HEK293 (cell line): ENCODE results near the gene UBXN10.

Experiments
- CTCF ChIA-PET: fragments of 350-600 bp; formaldehyde crosslinking; extraction: SDS; loops from one replicate; lab custom pipeline; 2021; ENCODE audit warnings: antibody characterized with exemption; lab: Yijun Ruan, JAX
- POLR2A ChIA-PET: fragments of 300-600 bp; formaldehyde crosslinking; extraction: SDS; loops from one replicate; lab custom pipeline; 2020; ENCODE audit warnings: antibody characterized with exemption, inconsistent platforms; lab: Yijun Ruan, JAX
- H3K27ac ChIP-seq: fragments of 200-500 bp; sonication (Bioruptor generic); 2 replicates; pipeline ENCODE4 v1.5.1; 2014; ENCODE audit warnings: low read depth, low read length, control low read depth, inconsistent platforms; ENCODE audit errors: extremely low read depth
- H3K36me3 ChIP-seq, 2 experiments: fragments of 200-500 bp in 1 of 2; sonication (Bioruptor generic) in 1 of 2; 1 replicate in 1 of 2; 2 replicates in 1 of 2; pipeline ENCODE4 v1.5.1; 2014 to 2017; ENCODE audit warnings: inconsistent platforms in 2 of 2, low read length in 2 of 2; ENCODE audit not compliant: control insufficient read depth in 2 of 2, insufficient read depth in 1 of 2
- H3K4me1 ChIP-seq: fragments of 200-500 bp; sonication (Bioruptor generic); 2 replicates; pipeline ENCODE4 v1.5.1; 2014; ENCODE audit warnings: mild to moderate bottlenecking, low read length, inconsistent platforms; ENCODE audit not compliant: control insufficient read depth, insufficient read depth
- H3K4me3 ChIP-seq: 2 replicates; pipeline ENCODE4 v1.5.1; 2011; ENCODE audit warnings: low read depth, mild to moderate bottlenecking, control low read depth, low read length, moderate library complexity
- H3K9me3 ChIP-seq: fragments of 200-500 bp; sonication (Bioruptor generic); 2 replicates; pipeline ENCODE4 v1.5.1; 2014; ENCODE audit warnings: low read depth, low read length, inconsistent platforms; ENCODE audit not compliant: control insufficient read depth, insufficient read depth
- ATF2 ChIP-seq: fragments of 450-650 bp; formaldehyde crosslinking; IDR thresholded peaks from 2 replicates; pipeline ENCODE4 v1.5.1; 2016; ENCODE audit warnings: missing biosample characterization, missing genetic modification characterization, low read depth
- BCL11B ChIP-seq: fragments of 450-650 bp; formaldehyde crosslinking; IDR thresholded peaks from 2 replicates; pipeline ENCODE4 v1.5.1; 2016; ENCODE audit warnings: low read depth, missing biosample characterization, missing genetic modification characterization
- GLIS2 ChIP-seq: fragments of 450-650 bp; formaldehyde crosslinking; IDR thresholded peaks from 2 replicates; pipeline ENCODE4 v1.5.1; 2016; ENCODE audit warnings: missing biosample characterization, missing genetic modification characterization
- HOXC10 ChIP-seq: sonication (generic); formaldehyde crosslinking; IDR thresholded peaks from 2 replicates; pipeline ENCODE4 v1.8.1; 2023; ENCODE audit warnings: mild to moderate bottlenecking, missing genetic modification reagents
- REPIN1 ChIP-seq: fragments of 450-650 bp; formaldehyde crosslinking; IDR thresholded peaks from 2 replicates; pipeline ENCODE4 v1.5.1; 2017; ENCODE audit warnings: missing biosample characterization, missing genetic modification characterization, low read depth
- YY2 ChIP-seq: fragments of 450-650 bp; formaldehyde crosslinking; IDR thresholded peaks from 2 replicates; pipeline ENCODE4 v1.5.1; 2016; ENCODE audit warnings: missing biosample characterization, missing genetic modification characterization
- ZFHX2 ChIP-seq: fragments of 450-650 bp; formaldehyde crosslinking; conservative IDR thresholded peaks from 2 replicates; pipeline ENCODE4 v1.5.1; 2016; ENCODE audit warnings: missing biosample characterization, missing genetic modification characterization
- ZFP41 ChIP-seq: fragments of 450-650 bp; formaldehyde crosslinking; IDR thresholded peaks from 2 replicates; pipeline ENCODE4 v1.5.1; 2016; ENCODE audit warnings: missing biosample characterization, missing genetic modification characterization, borderline replicate concordance
- ZNF174 ChIP-seq: fragments of 450-650 bp; formaldehyde crosslinking; IDR thresholded peaks from 2 replicates; pipeline ENCODE4 v1.5.0; 2017; ENCODE audit warnings: missing biosample characterization, mild to moderate bottlenecking, missing genetic modification characterization
- ZNF221 ChIP-seq: fragments of 450-650 bp; formaldehyde crosslinking; IDR thresholded peaks from 2 replicates; pipeline ENCODE4 v1.5.1; 2017; ENCODE audit warnings: missing biosample characterization, missing genetic modification characterization, borderline replicate concordance
- ZNF311 ChIP-seq: fragments of 450-650 bp; formaldehyde crosslinking; IDR thresholded peaks from 2 replicates; pipeline ENCODE4 v1.5.1; 2017; ENCODE audit warnings: missing biosample characterization, missing genetic modification characterization, borderline replicate concordance
- ZNF341 ChIP-seq: fragments of 450-650 bp; formaldehyde crosslinking; IDR thresholded peaks from 2 replicates; pipeline ENCODE4; 2016; ENCODE audit warnings: low read depth, missing biosample characterization, missing genetic modification characterization
- ZNF391 ChIP-seq: fragments of 450-650 bp; formaldehyde crosslinking; IDR thresholded peaks from 2 replicates; pipeline ENCODE4 v1.5.1; 2016; ENCODE audit warnings: low read depth, missing biosample characterization, missing genetic modification characterization, borderline replicate concordance
- ZNF473 ChIP-seq: fragments of 450-650 bp; formaldehyde crosslinking; IDR thresholded peaks from 2 replicates; pipeline ENCODE4 v1.5.1; 2017; ENCODE audit warnings: missing biosample characterization, missing genetic modification characterization
- ZNF544 ChIP-seq: fragments of 450-650 bp; formaldehyde crosslinking; IDR thresholded peaks from 2 replicates; pipeline ENCODE4 v1.5.0; 2017; ENCODE audit warnings: missing biosample characterization, missing genetic modification characterization
- ZNF777 ChIP-seq: fragments of 450-650 bp; formaldehyde crosslinking; IDR thresholded peaks from 2 replicates; pipeline ENCODE4 v1.5.1; 2017; ENCODE audit warnings: missing biosample characterization, missing genetic modification characterization, borderline replicate concordance
- ZNF785 ChIP-seq: fragments of 450-650 bp; formaldehyde crosslinking; IDR thresholded peaks from 2 replicates; pipeline ENCODE4 v1.5.1; 2016; ENCODE audit warnings: missing biosample characterization, missing genetic modification characterization
- ZNF791 ChIP-seq: fragments of 450-650 bp; formaldehyde crosslinking; IDR thresholded peaks from 2 replicates; pipeline ENCODE4 v1.5.1; 2016; ENCODE audit warnings: missing biosample characterization, missing genetic modification characterization
- ZNF792 ChIP-seq: fragments of 450-650 bp; formaldehyde crosslinking; IDR thresholded peaks from 2 replicates; pipeline ENCODE4 v1.5.1; 2016; ENCODE audit warnings: missing biosample characterization, missing genetic modification characterization
- ZSCAN5A ChIP-seq: fragments of 450-650 bp; formaldehyde crosslinking; IDR thresholded peaks from 2 replicates; pipeline ENCODE4 v1.5.1; 2016; ENCODE audit warnings: missing biosample characterization, missing genetic modification characterization
- TF ChIP-seq, protein P1 (sequence below): fragments of 450-650 bp; formaldehyde crosslinking; IDR thresholded peaks from 2 replicates; pipeline ENCODE4 v1.5.1; 2016; ENCODE audit warnings: missing biosample characterization, missing genetic modification characterization
- TF ChIP-seq, protein P2 (sequence below): fragments of 450-650 bp; IDR thresholded peaks from 2 replicates; pipeline ENCODE4 v1.5.1; 2018; ENCODE audit warnings: missing biosample characterization, mild to moderate bottlenecking, missing genetic modification characterization

Gene UBXN10

GRCh38 chr1:20207546-20207945 lies 21.6 kb downstream of the UBXN10 start (continued):
- TF ChIP-seq ATF2 (tag by site-specific recombination) = no peak
- TF ChIP-seq GLIS2 (tag by site-specific recombination) = no peak

DNA sequence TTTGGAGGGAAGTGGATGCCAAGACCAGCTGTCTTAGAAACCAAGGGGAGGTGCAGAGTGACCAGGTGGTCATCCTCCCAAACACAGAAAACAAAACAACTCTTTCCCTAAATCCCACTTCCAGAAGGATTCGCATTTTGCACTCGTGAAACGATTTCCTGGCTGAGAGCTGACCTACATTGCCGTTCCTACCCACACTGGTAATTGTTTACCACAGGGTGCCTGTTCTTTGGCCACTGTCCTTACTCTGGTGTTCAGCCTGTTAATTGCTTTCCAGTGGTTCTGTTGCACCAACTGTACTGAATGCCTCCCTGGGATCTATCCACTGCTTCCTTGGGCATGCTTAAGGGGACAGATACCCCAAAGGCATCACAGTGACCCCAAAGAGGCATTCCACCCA lies 23.6 kb downstream of the UBXN10 start:
- ChIA-PET CTCF (interaction anchor here (0.7 to 3.1 kb wide), 4 partner anchors 14 to 285 kb away, joined by 3 to 13 read pairs (median 6); no protein-coding TSS in a partner anchor), POLR2A (no interaction called here)
- Histone ChIP-seq H3K27ac (no peak overlapping the region), H3K9me3 (no peaks in the 10 kb centered on the region), H3K4me1 (no peaks in the 10 kb centered on the region), H3K36me3 (no peaks in the 10 kb centered on the region)
- TF ChIP-seq REPIN1 (no peak), ZNF391 (tag by site-specific recombination) (no peak), ZNF311 (tag by site-specific recombination) (no peak), HOXC10 (CRISPR knock-in tag) (no peak), YY2 (tag by site-specific recombination) (no peak), ZNF221 (tag by site-specific recombination) (no peak), ZNF341 (tag by site-specific recombination) (no peak), ZFHX2 (no peak)
- TF ChIP-seq, protein P1, sequence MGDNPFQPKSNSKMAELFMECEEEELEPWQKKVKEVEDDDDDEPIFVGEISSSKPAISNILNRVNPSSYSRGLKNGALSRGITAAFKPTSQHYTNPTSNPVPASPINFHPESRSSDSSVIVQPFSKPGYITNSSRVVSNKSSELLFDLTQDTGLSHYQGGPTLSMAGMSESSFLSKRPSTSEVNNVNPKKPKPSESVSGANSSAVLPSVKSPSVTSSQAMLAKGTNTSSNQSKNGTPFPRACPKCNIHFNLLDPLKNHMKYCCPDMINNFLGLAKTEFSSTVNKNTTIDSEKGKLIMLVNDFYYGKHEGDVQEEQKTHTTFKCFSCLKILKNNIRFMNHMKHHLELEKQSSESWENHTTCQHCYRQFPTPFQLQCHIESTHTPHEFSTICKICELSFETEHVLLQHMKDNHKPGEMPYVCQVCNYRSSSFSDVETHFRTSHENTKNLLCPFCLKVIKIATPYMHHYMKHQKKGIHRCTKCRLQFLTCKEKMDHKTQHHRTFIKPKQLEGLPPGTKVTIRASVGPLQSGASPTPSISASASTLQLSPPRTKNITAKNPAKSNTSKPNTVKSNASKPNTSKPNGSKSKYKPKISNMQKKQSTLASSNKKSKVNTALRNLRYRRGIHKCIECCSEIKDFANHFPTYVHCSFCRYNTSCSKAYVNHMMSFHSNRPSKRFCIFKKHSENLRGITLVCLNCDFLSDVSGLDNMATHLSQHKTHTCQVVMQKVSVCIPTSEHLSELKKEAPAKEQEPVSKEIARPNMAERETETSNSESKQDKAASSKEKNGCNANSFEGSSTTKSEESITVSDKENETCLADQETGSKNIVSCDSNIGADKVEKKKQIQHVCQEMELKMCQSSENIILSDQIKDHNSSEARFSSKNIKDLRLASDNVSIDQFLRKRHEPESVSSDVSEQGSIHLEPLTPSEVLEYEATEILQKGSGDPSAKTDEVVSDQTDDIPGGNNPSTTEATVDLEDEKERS (tag by site-specific recombination) = no peak
- TF ChIP-seq, all 188 proteins: peak for 0
- no peak overlapping the region for H3K4me3 ChIP-seq

- no peak for TF ChIP-seq ZNF473
- TF ChIP-seq ZNF785 = no peak
- TF ChIP-seq ZSCAN5A = no peak
- no peak for TF ChIP-seq ZNF777 (tag by site-specific recombination)
- TF ChIP-seq ZNF174 (tag by site-specific recombination) = no peak
- TF ChIP-seq ZNF791 = no peak
- TF ChIP-seq, protein P2, sequence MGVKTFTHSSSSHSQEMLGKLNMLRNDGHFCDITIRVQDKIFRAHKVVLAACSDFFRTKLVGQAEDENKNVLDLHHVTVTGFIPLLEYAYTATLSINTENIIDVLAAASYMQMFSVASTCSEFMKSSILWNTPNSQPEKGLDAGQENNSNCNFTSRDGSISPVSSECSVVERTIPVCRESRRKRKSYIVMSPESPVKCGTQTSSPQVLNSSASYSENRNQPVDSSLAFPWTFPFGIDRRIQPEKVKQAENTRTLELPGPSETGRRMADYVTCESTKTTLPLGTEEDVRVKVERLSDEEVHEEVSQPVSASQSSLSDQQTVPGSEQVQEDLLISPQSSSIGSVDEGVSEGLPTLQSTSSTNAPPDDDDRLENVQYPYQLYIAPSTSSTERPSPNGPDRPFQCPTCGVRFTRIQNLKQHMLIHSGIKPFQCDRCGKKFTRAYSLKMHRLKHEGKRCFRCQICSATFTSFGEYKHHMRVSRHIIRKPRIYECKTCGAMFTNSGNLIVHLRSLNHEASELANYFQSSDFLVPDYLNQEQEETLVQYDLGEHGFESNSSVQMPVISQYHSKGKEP (tag by site-specific recombination) = no peak
- no peak for TF ChIP-seq BCL11B
- no peak for TF ChIP-seq ZFP41 (tag by site-specific recombination)
- TF ChIP-seq ZNF544 (tag by site-specific recombination) = no peak
- TF ChIP-seq ZNF792 (tag by site-specific recombination) = no peak
- Histone ChIP-seq H3K9me3 (no peaks in the 10 kb centered on the region), H3K36me3 (no peaks in the 10 kb centered on the region), H3K27ac (no peak overlapping the region), H3K4me3 (no peak overlapping the region), H3K4me1 (no peaks in the 10 kb centered on the region)
- ChIA-PET CTCF (interaction anchor here (0.6 to 2.6 kb wide), 4 partner anchors 15 to 283 kb away, joined by 3 to 25 read pairs (median 6); no protein-coding TSS in a partner anchor), POLR2A (no interaction called here)
Measured at GRCh38 chr1:20210736-20211460, 25.0 kb downstream of the UBXN10 start.
